Keratinocyte (primary cell): Measurements from ENCODE around the gene ANKRD44. TPM values are rescaled to one million over a fixed set of nuclear protein-coding genes. Genes with fewer than 3 reads are reported as not detected.

Experiments
- DNase-seq: peaks from one replicate; pipeline ENCODE4 v3.0.0-alpha.2; 2011; ENCODE audit warnings: low read depth, missing footprints, low spot score
- FAIRE-seq: peaks from 2 replicates; lab custom pipeline; 2011; peaks lifted over from hg19 to GRCh38; lab: Jason Lieb, UNC
- H2AFZ ChIP-seq: 2 replicates; pipeline ENCODE4 v1.6.0; 2012; ENCODE audit warnings: low read length, control low read depth, inconsistent platforms; ENCODE audit not compliant: control insufficient read depth
- H3K27ac ChIP-seq: 2 replicates; pipeline ENCODE4 v1.5.1; 2011; ENCODE audit warnings: low read length; ENCODE audit not compliant: control insufficient read depth, insufficient read depth
- H3K27me3 ChIP-seq: 3 replicates; pipeline ENCODE4 v1.6.0; 2011; ENCODE audit warnings: low read length; ENCODE audit not compliant: control insufficient read depth, insufficient read depth; ENCODE audit errors: extremely low read depth
- H3K36me3 ChIP-seq, 2 experiments: 2 replicates in 1 of 2; 3 replicates in 1 of 2; pipeline ENCODE4 v1.5.1; 2011; ENCODE audit warnings: low read length in 2 of 2, mild to moderate bottlenecking in 1 of 2; ENCODE audit not compliant: control insufficient read depth in 2 of 2, insufficient read depth in 2 of 2; ENCODE audit errors: extremely low read depth in 1 of 2
- H3K4me1 ChIP-seq: 3 replicates; pipeline ENCODE4 v1.5.1; 2011; ENCODE audit warnings: low read length; ENCODE audit not compliant: control insufficient read depth, insufficient read depth; ENCODE audit errors: extremely low read depth
- H3K4me2 ChIP-seq: 3 replicates; pipeline ENCODE4 v1.6.0; 2011; ENCODE audit warnings: low read depth, low read length; ENCODE audit not compliant: control insufficient read depth, insufficient read depth; ENCODE audit errors: extremely low read depth
- H3K4me3 ChIP-seq, 3 experiments: fragments of 200-600 bp in 1 of 3; sonication (generic) in 1 of 3; 2 replicates in 2 of 3; 3 replicates in 1 of 3; pipeline ENCODE4 v1.5.1; 2011 to 2016; ENCODE audit warnings: low read length in 3 of 3, mild to moderate bottlenecking in 3 of 3, control low read depth in 2 of 3, inconsistent platforms in 1 of 3, low read depth in 1 of 3, mixed read lengths in 1 of 3, mixed run types in 1 of 3, moderate library complexity in 1 of 3; ENCODE audit not compliant: control insufficient read depth in 2 of 3, insufficient read depth in 2 of 3; ENCODE audit errors: extremely low read depth in 1 of 3
- H3K79me2 ChIP-seq: 2 replicates; pipeline ENCODE4 v1.6.0; 2012; ENCODE audit warnings: low read length; ENCODE audit not compliant: control insufficient read depth, insufficient read depth
- H3K9ac ChIP-seq: 3 replicates; pipeline ENCODE4 v1.6.0; 2011; ENCODE audit warnings: low read length; ENCODE audit not compliant: control insufficient read depth, insufficient read depth; ENCODE audit errors: extremely low read depth
- H3K9me1 ChIP-seq: 3 replicates; pipeline ENCODE4 v1.6.0; 2011; ENCODE audit warnings: low read length; ENCODE audit not compliant: control insufficient read depth, insufficient read depth; ENCODE audit errors: extremely low read depth
- H3K9me3 ChIP-seq: 2 replicates; pipeline ENCODE4 v1.5.1; 2012; ENCODE audit warnings: low read depth, low read length; ENCODE audit not compliant: control insufficient read depth
- H4K20me1 ChIP-seq: 3 replicates; pipeline ENCODE4 v1.6.0; 2011; ENCODE audit warnings: low read length; ENCODE audit not compliant: control insufficient read depth, insufficient read depth; ENCODE audit errors: extremely low read depth
- EZH2 ChIP-seq: IDR thresholded peaks from one replicate; pipeline ENCODE4 v1.6.1; 2012; ENCODE audit warnings: inconsistent platforms, mild to moderate bottlenecking, low read length, moderate library complexity
- dilution Hi-C: fragments of 300-500 bp; cut with MboI; formaldehyde crosslinking; loops from one replicate; pipeline ENCODE4 v1.7.0; 2020; ENCODE audit warnings: low sequenced_read_pairs; ENCODE audit not compliant: extremely low pct_ligation_motif_present
- polyA plus RNA-seq, 5 experiments: library from polyadenylated mRNA; depleted of rRNA in 3 of 5; stranded (reverse) in 3 of 5; stranded (forward) in 1 of 5; unstranded in 1 of 5; fragments of >200 nt; gene quantifications; 1 replicate in 1 of 5; 2 replicates in 3 of 5; 3 replicates in 1 of 5; pipeline versions ENCODE4 v1.2.1 to v1.2.3, GENCODE V29; 2011 to 2012; ENCODE audit warnings: missing spikeins in 2 of 5, low read depth in 1 of 5, low replicate concordance in 1 of 5
- TF ChIP-seq, protein P1 (sequence below), 3 experiments: IDR thresholded peaks in 1 of 3; conservative IDR thresholded peaks in 1 of 3; optimal IDR thresholded peaks in 1 of 3; 2 replicates in 2 of 3; 3 replicates in 1 of 3; pipeline versions ENCODE3 to v1.5.1; 2011; ENCODE audit warnings: low read length in 3 of 3, mild to moderate bottlenecking in 3 of 3, moderate library complexity in 2 of 3, control low read depth in 1 of 3, inconsistent platforms in 1 of 3; ENCODE audit not compliant: insufficient read depth in 2 of 3; ENCODE audit errors: extremely low read depth in 1 of 3

Gene ANKRD44
- polyA plus RNA-seq, 1 donor (not counting 4 experiments of a cell fraction or from before 2014, with no cell fraction given) = 0.35 TPM

DNA sequence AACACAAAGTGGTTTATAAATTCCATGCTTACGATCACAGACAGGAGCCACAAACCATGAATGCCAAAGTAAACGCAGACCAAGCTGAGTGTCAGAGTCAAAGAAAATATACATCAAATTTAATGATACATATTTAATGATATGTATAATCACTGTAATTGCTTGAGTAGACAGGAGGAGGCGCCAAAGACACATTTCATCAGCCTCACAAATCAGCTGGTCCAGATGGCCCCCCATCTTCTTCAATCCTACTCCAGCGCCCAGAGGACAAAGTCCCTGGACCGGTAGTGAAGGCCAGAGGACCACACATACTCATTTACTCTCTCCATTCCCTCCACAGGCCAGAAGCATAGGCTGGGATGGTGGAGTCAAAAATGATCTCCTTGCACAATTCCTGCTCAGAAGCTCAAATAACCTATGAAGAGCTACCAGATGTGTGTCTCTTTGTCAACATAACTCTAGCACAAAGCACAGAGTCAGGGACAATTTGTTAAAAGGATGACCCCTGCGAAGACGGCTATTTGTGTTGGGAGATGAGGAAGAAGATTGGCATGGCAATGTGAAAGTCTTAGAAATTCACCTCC, 234.7 kb downstream of the ANKRD44 start:
- Histone ChIP-seq H3K79me2 (no peaks in the 10 kb centered on the region), H3K9ac (no peak overlapping the region), H3K4me2 (no peak overlapping the region), H3K27ac (no peak overlapping the region), H3K27me3 (no peaks in the 10 kb centered on the region), H3K4me3 (no peak overlapping the region), H3K9me1 (no peaks in the 10 kb centered on the region), H3K4me1 (no peaks in the 10 kb centered on the region), H3K9me3 (no peaks in the 10 kb centered on the region), H3K36me3 (no peaks in the 10 kb centered on the region), H2AFZ (no peak overlapping the region), H4K20me1 (no peaks in the 10 kb centered on the region)
- TF ChIP-seq, protein P1, sequence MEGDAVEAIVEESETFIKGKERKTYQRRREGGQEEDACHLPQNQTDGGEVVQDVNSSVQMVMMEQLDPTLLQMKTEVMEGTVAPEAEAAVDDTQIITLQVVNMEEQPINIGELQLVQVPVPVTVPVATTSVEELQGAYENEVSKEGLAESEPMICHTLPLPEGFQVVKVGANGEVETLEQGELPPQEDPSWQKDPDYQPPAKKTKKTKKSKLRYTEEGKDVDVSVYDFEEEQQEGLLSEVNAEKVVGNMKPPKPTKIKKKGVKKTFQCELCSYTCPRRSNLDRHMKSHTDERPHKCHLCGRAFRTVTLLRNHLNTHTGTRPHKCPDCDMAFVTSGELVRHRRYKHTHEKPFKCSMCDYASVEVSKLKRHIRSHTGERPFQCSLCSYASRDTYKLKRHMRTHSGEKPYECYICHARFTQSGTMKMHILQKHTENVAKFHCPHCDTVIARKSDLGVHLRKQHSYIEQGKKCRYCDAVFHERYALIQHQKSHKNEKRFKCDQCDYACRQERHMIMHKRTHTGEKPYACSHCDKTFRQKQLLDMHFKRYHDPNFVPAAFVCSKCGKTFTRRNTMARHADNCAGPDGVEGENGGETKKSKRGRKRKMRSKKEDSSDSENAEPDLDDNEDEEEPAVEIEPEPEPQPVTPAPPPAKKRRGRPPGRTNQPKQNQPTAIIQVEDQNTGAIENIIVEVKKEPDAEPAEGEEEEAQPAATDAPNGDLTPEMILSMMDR (optimal IDR thresholded peaks at IDR 0.05 in 1 of 3, IDR thresholded peaks at IDR 0.05 in 1 of 3, conservative IDR thresholded peaks at IDR 0.05 in 1 of 3; ENCODE audit: extremely low read depth in 1 of 3, insufficient read depth in 2 of 3, low read length in 3 of 3) = peak; percentile 36 to 42 (median 41)
- no peak for TF ChIP-seq EZH2
- DNase-seq (no peak), FAIRE-seq (no peak)
- dilution Hi-C loops = no loop called here

DNA sequence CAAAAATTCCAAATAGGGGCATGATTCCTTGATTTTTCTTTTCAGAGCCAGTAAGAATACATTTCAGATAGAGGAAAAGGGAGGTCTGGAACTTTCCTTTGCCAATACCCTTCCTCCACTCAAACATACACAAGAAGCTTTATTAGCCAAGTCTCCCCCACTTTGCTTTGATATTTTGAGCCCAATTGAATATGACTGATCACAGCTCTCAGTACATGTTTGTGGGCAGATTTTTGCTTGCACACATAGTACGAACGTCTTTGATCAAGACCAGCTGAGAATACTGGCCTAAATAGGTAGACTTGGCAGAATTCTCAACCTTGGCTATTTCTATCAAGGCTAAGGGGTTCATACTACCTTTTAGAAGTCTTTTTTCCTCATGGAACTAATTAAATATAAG, 235.3 kb downstream of the ANKRD44 start:
- Histone ChIP-seq H3K27ac (no peak overlapping the region), H3K36me3 (no peaks in the 10 kb centered on the region), H3K4me2 (no peak overlapping the region), H3K9me1 (no peaks in the 10 kb centered on the region), H3K27me3 (no peaks in the 10 kb centered on the region), H4K20me1 (no peaks in the 10 kb centered on the region), H3K9me3 (no peaks in the 10 kb centered on the region), H3K4me3 (no peak overlapping the region), H3K4me1 (no peaks in the 10 kb centered on the region), H3K9ac (no peak overlapping the region), H3K79me2 (no peaks in the 10 kb centered on the region), H2AFZ (no peak overlapping the region)
- dilution Hi-C loops = no loop called here
- TF ChIP-seq EZH2 = no peak
- TF ChIP-seq, protein P1 (optimal IDR thresholded peaks at IDR 0.05 in 1 of 3, IDR thresholded peaks at IDR 0.05 in 1 of 3, conservative IDR thresholded peaks at IDR 0.05 in 1 of 3; ENCODE audit: extremely low read depth in 1 of 3, insufficient read depth in 2 of 3, low read length in 3 of 3) = no peak
- DNase-seq (no peak), FAIRE-seq (no peak)
